ENCODE results near the gene MTPN. TPM values are rescaled to one million over a fixed set of nuclear protein-coding genes. Genes with fewer than 3 reads are reported as not detected.

Gene MTPN
- total RNA-seq, 1 donor from 2014 or later = 171 TPM

GRCh38 chr7:135956393-135956792 lies 20.8 kb downstream of the MTPN start:
- no peak for DNase-seq

- DNase-seq = no peak
Observed at GRCh38 chr7:135950972-135951371, 26.2 kb downstream of the MTPN start.

- DNase-seq = no peak
Observed at GRCh38 chr7:135950429-135950828, 26.7 kb downstream of the MTPN start.

GRCh38 chr7:135946289-135947055 lies 30.7 kb downstream of the MTPN start:
- no peak for DNase-seq

GRCh38 chr7:135944753-135945152 lies 32.4 kb downstream of the MTPN start:
- no peak for DNase-seq

GRCh38 chr7:135943134-135943879 lies 33.9 kb downstream of the MTPN start:
- DNase-seq = no peak

- DNase-seq = no peak
Observed at GRCh38 chr7:135942614-135943013, 34.5 kb downstream of the MTPN start.

GRCh38 chr7:135940077-135941075 lies 36.8 kb downstream of the MTPN start:
- DNase-seq = no peak

- no peak for DNase-seq
Observed at GRCh38 chr7:135939261-135939812, 37.8 kb downstream of the MTPN start.

- no peak for DNase-seq
Observed at GRCh38 chr7:135938563-135938962, 38.6 kb downstream of the MTPN start.

- no peak for DNase-seq
Observed at GRCh38 chr7:135938086-135938485, 39.1 kb downstream of the MTPN start.

- no peak for DNase-seq
Observed at GRCh38 chr7:135936497-135937217, 40.5 kb downstream of the MTPN start.

- DNase-seq = no peak
Observed at GRCh38 chr7:135934651-135935050, 42.5 kb downstream of the MTPN start.

- DNase-seq = no peak
Observed at GRCh38 chr7:135933509-135934188, 43.5 kb downstream of the MTPN start.

GRCh38 chr7:135932131-135932530 lies 45.0 kb downstream of the MTPN start:
- DNase-seq = no peak

- DNase-seq = no peak
Observed at GRCh38 chr7:135930565-135931461, 46.3 kb downstream of the MTPN start.

- no peak for DNase-seq
Observed at GRCh38 chr7:135929722-135930141, 47.4 kb downstream of the MTPN start.

- no peak for DNase-seq
Observed at GRCh38 chr7:135929249-135929648, 47.9 kb downstream of the MTPN start.

- no peak for DNase-seq
Observed at GRCh38 chr7:135928136-135928535, 49.0 kb downstream of the MTPN start.

- no peak for DNase-seq
Observed at GRCh38 chr7:135925210-135925609, 51.9 kb downstream of the MTPN start.
